H1 (cell line): ENCODE measurements around the gene SPRED1. TPM values are rescaled to one million over a fixed set of nuclear protein-coding genes. Genes with fewer than 3 reads are reported as not detected.

Experiments
- EP300 ChIP-seq, 2 experiments: IDR thresholded peaks; 1 replicate in 1 of 2; 2 replicates in 1 of 2; pipeline ENCODE4 v1.6.1; 2011 to 2012; ENCODE audit warnings: low read depth in 2 of 2, low read length in 2 of 2, mild to moderate bottlenecking in 2 of 2, borderline replicate concordance in 1 of 2, inconsistent platforms in 1 of 2, moderate library complexity in 1 of 2
- FOSL1 ChIP-seq: IDR thresholded peaks from 2 replicates; pipeline ENCODE4 v1.6.1; 2011; ENCODE audit warnings: mild to moderate bottlenecking, low read depth, low read length, moderate library complexity; ENCODE audit not compliant: insufficient read depth
- GABPA ChIP-seq: IDR thresholded peaks from 2 replicates; pipeline ENCODE4 v1.6.1; 2011; ENCODE audit warnings: mild to moderate bottlenecking, low read length, moderate library complexity, borderline replicate concordance; ENCODE audit not compliant: insufficient read depth
- polyA plus RNA-seq, 7 experiments: library from polyadenylated mRNA; depleted of rRNA in 3 of 7; stranded (reverse) in 5 of 7; unstranded in 2 of 7; fragments of >200 nt in 5 of 7; fragments of 200-250 nt in 2 of 7; gene quantifications; 1 replicate in 5 of 7; 2 replicates in 1 of 7; 4 replicates in 1 of 7; pipeline versions ENCODE4 v1.2.1 to v1.2.3, GENCODE V29; 2011 to 2013; ENCODE audit warnings: missing spikeins in 2 of 7, mixed read lengths in 2 of 7
- total RNA-seq: library from RNA; stranded (reverse); fragmentation: NEBNext Ultra II Directional; extraction: Animal tissue kit (Norgen Biotek cat#: 25700); gene quantifications from 2 replicates; pipeline ENCODE4 v1.2.1, GENCODE V29; 2021

The SPRED1 gene
- total and polyA plus RNA-seq, 2 of the 8 experiments (the other 6 are each of a cell fraction or from before 2014, with no cell fraction given) = 5.5 to 30.3 TPM

- TF ChIP-seq FOSL1 (no peak), GABPA (no peak), EP300 (IDR thresholded peaks at IDR 0.05; ENCODE audit: borderline replicate concordance in 1 of 2, low read depth in 2 of 2, low read length in 2 of 2) (no peak)
Measured at GRCh38 chr15:38255690-38256089, 3.1 kb downstream of the SPRED1 start (continued).
